Spleen (tissue), 11 donors: Measurements from ENCODE around the gene AKAP9. TPM values are rescaled to one million over a fixed set of nuclear protein-coding genes. Genes with fewer than 3 reads are reported as not detected.

Source experiments
- DNase-seq: peaks from one replicate; pipeline ENCODE4 v3.0.0-alpha.2; 2020
- H3K27ac ChIP-seq, 8 donors: fragments of 200-600 bp; sonication (generic) in 7 of 8; 1 replicate in 4 of 8; 2 replicates in 4 of 8; pipeline versions ENCODE4 v1.5.0 to v1.8.0; 2016 to 2021; ENCODE audit warnings: inconsistent platforms in 4 of 8, mild to moderate bottlenecking in 4 of 8, moderate library complexity in 1 of 8
- H3K27me3 ChIP-seq, 7 donors: fragments of 200-600 bp; sonication (generic) in 6 of 7; replicated peaks in 1 of 7; 1 replicate in 4 of 7; 2 replicates in 3 of 7; pipeline versions ENCODE4 v1.5.0 to v1.8.0; 2016 to 2021; ENCODE audit warnings: inconsistent platforms in 3 of 7, mild to moderate bottlenecking in 1 of 7
- H3K36me3 ChIP-seq, 6 donors: fragments of 200-600 bp; sonication (generic) in 5 of 6; 1 replicate in 4 of 6; 2 replicates in 2 of 6; pipeline versions ENCODE4 v1.5.0 to v1.8.0; 2016 to 2021; ENCODE audit warnings: inconsistent platforms in 2 of 6
- H3K4me1 ChIP-seq, 6 donors: fragments of 200-600 bp; sonication (generic) in 5 of 6; 1 replicate in 3 of 6; 2 replicates in 3 of 6; pipeline versions ENCODE4 v1.5.0 to v1.8.0; 2016 to 2021; ENCODE audit warnings: inconsistent platforms in 3 of 6
- H3K4me3 ChIP-seq, 8 donors: fragments of 200-600 bp; sonication (generic) in 7 of 8; 1 replicate in 4 of 8; 2 replicates in 4 of 8; pipeline versions ENCODE4 v1.5.0 to v1.8.0; 2016 to 2021; ENCODE audit warnings: inconsistent platforms in 4 of 8, mild to moderate bottlenecking in 4 of 8, moderate library complexity in 2 of 8
- H3K9me3 ChIP-seq, 8 donors: fragments of 200-600 bp; sonication (generic) in 7 of 8; 1 replicate in 4 of 8; 2 replicates in 4 of 8; pipeline versions ENCODE4 v1.5.0 to v1.8.0; 2016 to 2021; ENCODE audit warnings: inconsistent platforms in 4 of 8
- CTCF ChIP-seq, 11 experiments: fragments of 200-600 bp in 7 of 11; fragments of 450-650 bp in 4 of 11; sonication (generic) in 4 of 11; IDR thresholded peaks in 8 of 11; conservative IDR thresholded peaks in 3 of 11; 1 replicate in 7 of 11; 2 replicates in 4 of 11; pipeline versions ENCODE4 v1.4.0 to v1.8.0; 2016 to 2021; ENCODE audit warnings: antibody characterized with exemption in 11 of 11, inconsistent platforms in 4 of 11, mild to moderate bottlenecking in 1 of 11
- POLR2A ChIP-seq, 3 donors: fragments of 450-650 bp; IDR thresholded peaks; one replicate each; pipeline ENCODE4 v1.5.1; 2017; ENCODE audit warnings: antibody characterized with exemption in 3 of 3, mild to moderate bottlenecking in 1 of 3
- POLR2AphosphoS5 ChIP-seq, 3 donors: sonication (generic); formaldehyde crosslinking; IDR thresholded peaks; one replicate each; pipeline ENCODE4 v1.5.1; 2017; ENCODE audit warnings: antibody characterized with exemption in 3 of 3
- WGBS, 5 donors: extraction: QIAGEN DNeasy Blood & Tissue Kit in 3 of 5; methylation state at CpG; one replicate each; pipeline versions ENCODE4 v1.1.5 to v1.1.7; 2013 to 2018; 5-methylcytosine and 5-hydroxymethylcytosine counted together
- intact Hi-C: fragments of 100-400 bp; cut with DNase I; formaldehyde crosslinking; loops from one replicate; pipeline ENCODE4 v1.15.0; 2023; ENCODE audit warnings: low total_unique reads
- polyA plus RNA-seq, 3 donors: library from polyadenylated mRNA; stranded (reverse); fragments of 200-250 nt; gene quantifications; one replicate each; pipeline ENCODE4 v1.2.1, GENCODE V29; 2013
- total RNA-seq, 7 donors: library from RNA; depleted of rRNA in 3 of 7; stranded (reverse); fragments of >200 nt in 3 of 7; fragmentation: NEBNext Ultra II Directional in 4 of 7; extraction: Animal tissue kit (Norgen Biotek cat#: 25700) in 4 of 7; gene quantifications; one replicate each; pipeline versions ENCODE4 v1.1.0 to v1.2.1, GENCODE V29; 2016 to 2021
- donor health status: healthy with polysubstance abuse.
- donor health status: DM: no; HTN: no; CAD: no; lungs with moderate emphysema.
- donor health status: DM: no; HTN: no; CAD: no.
- donor health status: Bipolar disorder and iron deficiency.
- donor health status: healthy.
- donor health status: DM: no; HTN: no; CAD: no.
- donor health status: DM: yes; HTN: yes; CAD: no.

Gene AKAP9
- total and polyA plus RNA-seq, 10 donors: 7.5 to 100 (median 68.5) TPM

- no peaks in the 10 kb centered on the region for H3K36me3 ChIP-seq
- DNase-seq: no peak
- H3K27ac ChIP-seq: no peak overlapping the region
- no peaks in the 10 kb centered on the region for H3K9me3 ChIP-seq
- no peaks in the 10 kb centered on the region for H3K4me1 ChIP-seq
- no peak overlapping the region for H3K4me3 ChIP-seq
- 63 to 86% (median 66%) methylated on average over 1 of the region's 1 CpG for WGBS, 5 donors
- intact Hi-C loops: no loop called here
- H3K27me3 ChIP-seq: peaks cover 0 to 6% (median 0%) of the 10 kb centered on the region in 7 donors
- no peak for TF ChIP-seq POLR2A (IDR thresholded peaks at IDR 0.05)
- TF ChIP-seq POLR2AphosphoS5 (IDR thresholded peaks at IDR 0.05): no peak
- no peak for TF ChIP-seq CTCF (IDR thresholded peaks at IDR 0.05 in 8 of 11, conservative IDR thresholded peaks at IDR 0.05 in 3 of 11)
Measured at GRCh38 chr7:91894781-91895480, 45.7 kb upstream of the AKAP9 start.

- intact Hi-C loops: no loop called here
- Histone ChIP-seq H3K9me3 (no peaks in the 10 kb centered on the region), H3K27ac (no peak overlapping the region), H3K4me1 (no peaks in the 10 kb centered on the region), H3K4me3 (no peak overlapping the region), H3K36me3 (no peaks in the 10 kb centered on the region), H3K27me3 (peaks cover 0 to 6% (median 0%) of the 10 kb centered on the region in 7 donors)
- 81 to 90% (median 83%) methylated on average over 10 of the region's 10 CpGs for WGBS, 5 donors
- no peak for DNase-seq
- TF ChIP-seq POLR2A (IDR thresholded peaks at IDR 0.05): no peak
- no peak for TF ChIP-seq CTCF (IDR thresholded peaks at IDR 0.05 in 8 of 11, conservative IDR thresholded peaks at IDR 0.05 in 3 of 11)
- TF ChIP-seq POLR2AphosphoS5 (IDR thresholded peaks at IDR 0.05): no peak
Measured at GRCh38 chr7:91898240-91898992, 42.2 kb upstream of the AKAP9 start.

- intact Hi-C loops: no loop called here
- TF ChIP-seq POLR2A (IDR thresholded peaks at IDR 0.05): no peak
- TF ChIP-seq POLR2AphosphoS5 (IDR thresholded peaks at IDR 0.05): no peak
- no peak for TF ChIP-seq CTCF (IDR thresholded peaks at IDR 0.05 in 8 of 11, conservative IDR thresholded peaks at IDR 0.05 in 3 of 11)
Measured at GRCh38 chr7:91899563-91899962, 41.1 kb upstream of the AKAP9 start.

GRCh38 chr7:91910171-91910570 lies 30.5 kb upstream of the AKAP9 start:
- Histone ChIP-seq H3K36me3 (no peaks in the 10 kb centered on the region), H3K9me3 (no peaks in the 10 kb centered on the region), H3K4me3 (no peak overlapping the region), H3K27me3 (no peaks in the 10 kb centered on the region), H3K4me1 (peaks cover 0 to 10% (median 1%) of the 10 kb centered on the region in 6 donors), H3K27ac (no peak overlapping the region)
- 31 to 74% (median 63%) methylated on average over 1 of the region's 1 CpG for WGBS, 5 donors
- no peak for DNase-seq
- TF ChIP-seq CTCF (IDR thresholded peaks at IDR 0.05 in 8 of 11, conservative IDR thresholded peaks at IDR 0.05 in 3 of 11) (no peak), POLR2A (IDR thresholded peaks at IDR 0.05) (no peak), POLR2AphosphoS5 (IDR thresholded peaks at IDR 0.05) (no peak)
- intact Hi-C loops: no loop called here

More at GRCh38 chr7:91899563-91899962, 41.1 kb upstream of the AKAP9 start:
- Histone ChIP-seq H3K27ac (no peak overlapping the region), H3K27me3 (no peaks in the 10 kb centered on the region), H3K4me3 (no peak overlapping the region), H3K4me1 (no peaks in the 10 kb centered on the region), H3K36me3 (no peaks in the 10 kb centered on the region), H3K9me3 (no peaks in the 10 kb centered on the region)
- 85 to 94% (median 87%) methylated on average over 1 of the region's 1 CpG for WGBS, 5 donors
- no peak for DNase-seq
